ENCODE measurements around the gene MYCBPAP.

Gene MYCBPAP

GRCh38 chr17:50466371-50467113, 41.7 kb upstream of the MYCBPAP start:
- Histone ChIP-seq H3K4me3 (ENCODE audit: low read length in 2 of 2) (no peak overlapping the region), H3K27ac (ENCODE audit: low read length) (no peak overlapping the region), H3K4me1 (ENCODE audit: control insufficient read depth, insufficient read depth, low read length) (peaks cover 14% of the 10 kb centered on the region), H3K9ac (ENCODE audit: low read length in 2 of 2) (no peak overlapping the region), H3K27me3 (ENCODE audit: control insufficient read depth in 1 of 2, insufficient read depth in 2 of 2, low read length in 2 of 2) (peaks cover 19 to 28% of the 10 kb centered on the region in 2 donors), H3K9me3 (ENCODE audit: control insufficient read depth in 2 of 2, low read length in 2 of 2) (no peaks in the 10 kb centered on the region), H3K36me3 (ENCODE audit: control insufficient read depth in 2 of 2, insufficient read depth in 2 of 2, low read length in 2 of 2) (no peaks in the 10 kb centered on the region)

- no peak overlapping the region for H3K9ac ChIP-seq (ENCODE audit: low read length in 2 of 2)
- H3K27ac ChIP-seq (ENCODE audit: low read length) = no peak overlapping the region
- peaks cover 19 to 28% of the 10 kb centered on the region in 2 donors for H3K27me3 ChIP-seq (ENCODE audit: control insufficient read depth in 1 of 2, insufficient read depth in 2 of 2, low read length in 2 of 2)
- H3K9me3 ChIP-seq (ENCODE audit: control insufficient read depth in 2 of 2, low read length in 2 of 2) = no peaks in the 10 kb centered on the region
- H3K4me3 ChIP-seq (ENCODE audit: low read length in 2 of 2) = no peak overlapping the region
- H3K36me3 ChIP-seq (ENCODE audit: control insufficient read depth in 2 of 2, insufficient read depth in 2 of 2, low read length in 2 of 2) = no peaks in the 10 kb centered on the region
- H3K4me1 ChIP-seq (ENCODE audit: control insufficient read depth, insufficient read depth, low read length) = peaks cover 14% of the 10 kb centered on the region
Measured at GRCh38 chr17:50467114-50467854, 41.0 kb upstream of the MYCBPAP start.

- no peak overlapping the region for H3K4me3 ChIP-seq (ENCODE audit: low read length in 2 of 2)
- H3K4me1 ChIP-seq (ENCODE audit: control insufficient read depth, insufficient read depth, low read length) = peaks cover 14% of the 10 kb centered on the region
- no peaks in the 10 kb centered on the region for H3K36me3 ChIP-seq (ENCODE audit: control insufficient read depth in 2 of 2, insufficient read depth in 2 of 2, low read length in 2 of 2)
- H3K9me3 ChIP-seq (ENCODE audit: control insufficient read depth in 2 of 2, low read length in 2 of 2) = no peaks in the 10 kb centered on the region
- peaks cover 19 to 28% of the 10 kb centered on the region in 2 donors for H3K27me3 ChIP-seq (ENCODE audit: control insufficient read depth in 1 of 2, insufficient read depth in 2 of 2, low read length in 2 of 2)
- H3K9ac ChIP-seq (ENCODE audit: low read length in 2 of 2) = no peak overlapping the region
- no peak overlapping the region for H3K27ac ChIP-seq (ENCODE audit: low read length)
Measured at GRCh38 chr17:50467855-50468303, 40.4 kb upstream of the MYCBPAP start.

- H3K27ac ChIP-seq (ENCODE audit: low read length) = no peak within 1 kb of the TSS
- no peak within 1 kb of the TSS for H3K9ac ChIP-seq (ENCODE audit: low read length in 2 of 2)
- peaks cover 14% of the 10 kb centered on the region for H3K4me1 ChIP-seq (ENCODE audit: control insufficient read depth, insufficient read depth, low read length)
- H3K36me3 ChIP-seq (ENCODE audit: control insufficient read depth in 2 of 2, insufficient read depth in 2 of 2, low read length in 2 of 2) = no peaks in the 10 kb centered on the region
- peak within 1 kb of the TSS; percentile 35 to 52 for H3K4me3 ChIP-seq (ENCODE audit: low read length in 2 of 2)
- no peaks in the 10 kb centered on the region for H3K9me3 ChIP-seq (ENCODE audit: control insufficient read depth in 2 of 2, low read length in 2 of 2)
- H3K27me3 ChIP-seq (ENCODE audit: control insufficient read depth in 1 of 2, insufficient read depth in 2 of 2, low read length in 2 of 2) = peaks cover 19 to 28% of the 10 kb centered on the region in 2 donors
Measured at GRCh38 chr17:50468304-50469207, 39.7 kb upstream of the MYCBPAP start, which contains the start of gene CHAD. TSS of gene CHAD (minus strand) at chr17:50468880. CDS start at chr17:50468813, 67 bp downstream.

GRCh38 chr17:50469208-50469605, 39.0 kb upstream of the MYCBPAP start:
- Histone ChIP-seq H3K4me3 (ENCODE audit: low read length in 2 of 2) (peak overlapping the region; percentile 35 to 52), H3K9ac (ENCODE audit: low read length in 2 of 2) (no peak overlapping the region), H3K4me1 (ENCODE audit: control insufficient read depth, insufficient read depth, low read length) (peaks cover 14% of the 10 kb centered on the region)

GRCh38 chr17:50469671-50470305, 38.5 kb upstream of the MYCBPAP start:
- Histone ChIP-seq H3K36me3 (ENCODE audit: control insufficient read depth in 2 of 2, insufficient read depth in 2 of 2, low read length in 2 of 2) (no peaks in the 10 kb centered on the region), H3K27ac (ENCODE audit: low read length) (no peak overlapping the region), H3K4me1 (ENCODE audit: control insufficient read depth, insufficient read depth, low read length) (peaks cover 14% of the 10 kb centered on the region), H3K4me3 (ENCODE audit: low read length in 2 of 2) (no peak overlapping the region), H3K9ac (ENCODE audit: low read length in 2 of 2) (no peak overlapping the region), H3K9me3 (ENCODE audit: control insufficient read depth in 2 of 2, low read length in 2 of 2) (no peaks in the 10 kb centered on the region), H3K27me3 (ENCODE audit: control insufficient read depth in 1 of 2, insufficient read depth in 2 of 2, low read length in 2 of 2) (peaks cover 19 to 28% of the 10 kb centered on the region in 2 donors)

More at GRCh38 chr17:50469208-50469605, 39.0 kb upstream of the MYCBPAP start:
- no peak overlapping the region for H3K27ac ChIP-seq (ENCODE audit: low read length)
- H3K9me3 ChIP-seq (ENCODE audit: control insufficient read depth in 2 of 2, low read length in 2 of 2) = no peaks in the 10 kb centered on the region
- H3K27me3 ChIP-seq (ENCODE audit: control insufficient read depth in 1 of 2, insufficient read depth in 2 of 2, low read length in 2 of 2) = peaks cover 19 to 28% of the 10 kb centered on the region in 2 donors
- H3K36me3 ChIP-seq (ENCODE audit: control insufficient read depth in 2 of 2, insufficient read depth in 2 of 2, low read length in 2 of 2) = no peaks in the 10 kb centered on the region

- Histone ChIP-seq H3K4me1 (ENCODE audit: control insufficient read depth, insufficient read depth, low read length) (peaks cover 14% of the 10 kb centered on the region), H3K36me3 (ENCODE audit: control insufficient read depth in 2 of 2, insufficient read depth in 2 of 2, low read length in 2 of 2) (no peaks in the 10 kb centered on the region), H3K4me3 (ENCODE audit: low read length in 2 of 2) (no peak overlapping the region), H3K9ac (ENCODE audit: low read length in 2 of 2) (no peak overlapping the region), H3K27ac (ENCODE audit: low read length) (no peak overlapping the region), H3K27me3 (ENCODE audit: control insufficient read depth in 1 of 2, insufficient read depth in 2 of 2, low read length in 2 of 2) (peaks cover 19 to 25% of the 10 kb centered on the region in 2 donors), H3K9me3 (ENCODE audit: control insufficient read depth in 2 of 2, low read length in 2 of 2) (no peaks in the 10 kb centered on the region)
Measured at GRCh38 chr17:50470426-50470825, 37.8 kb upstream of the MYCBPAP start.

GRCh38 chr17:50471009-50471905, 37.0 kb upstream of the MYCBPAP start:
- H3K27me3 ChIP-seq (ENCODE audit: control insufficient read depth in 1 of 2, insufficient read depth in 2 of 2, low read length in 2 of 2) = peaks cover 19 to 25% of the 10 kb centered on the region in 2 donors
- no peaks in the 10 kb centered on the region for H3K36me3 ChIP-seq (ENCODE audit: control insufficient read depth in 2 of 2, insufficient read depth in 2 of 2, low read length in 2 of 2)
- H3K9me3 ChIP-seq (ENCODE audit: control insufficient read depth in 2 of 2, low read length in 2 of 2) = no peaks in the 10 kb centered on the region
- peaks cover 14% of the 10 kb centered on the region for H3K4me1 ChIP-seq (ENCODE audit: control insufficient read depth, insufficient read depth, low read length)
- H3K27ac ChIP-seq (ENCODE audit: low read length) = no peak overlapping the region
- no peak overlapping the region for H3K4me3 ChIP-seq (ENCODE audit: low read length in 2 of 2)
- H3K9ac ChIP-seq (ENCODE audit: low read length in 2 of 2) = no peak overlapping the region

- no peak overlapping the region for H3K9ac ChIP-seq (ENCODE audit: low read length in 2 of 2)
- H3K4me3 ChIP-seq (ENCODE audit: low read length in 2 of 2) = no peak overlapping the region
- no peak overlapping the region for H3K27ac ChIP-seq (ENCODE audit: low read length)
- peaks cover 22 to 30% of the 10 kb centered on the region in 2 donors for H3K27me3 ChIP-seq (ENCODE audit: control insufficient read depth in 1 of 2, insufficient read depth in 2 of 2, low read length in 2 of 2)
- peaks cover 14% of the 10 kb centered on the region for H3K4me1 ChIP-seq (ENCODE audit: control insufficient read depth, insufficient read depth, low read length)
- no peaks in the 10 kb centered on the region for H3K36me3 ChIP-seq (ENCODE audit: control insufficient read depth in 2 of 2, insufficient read depth in 2 of 2, low read length in 2 of 2)
- H3K9me3 ChIP-seq (ENCODE audit: control insufficient read depth in 2 of 2, low read length in 2 of 2) = no peaks in the 10 kb centered on the region
Measured at GRCh38 chr17:50472286-50472685, 36.0 kb upstream of the MYCBPAP start.

Measured in stomach smooth muscle (tissue), 2 donors.